H9 (cell line): Measurements from ENCODE around the gene SUFU. TPM values are rescaled to one million over a fixed set of nuclear protein-coding genes. Genes with fewer than 3 reads are reported as not detected.

Experiments used
- DNase-seq: peaks from one replicate; pipeline ENCODE4 v3.0.0-alpha.2; 2017
- H2AFZ ChIP-seq: one replicate; pipeline ENCODE4 v1.6.1; 2013; ENCODE audit warnings: mild to moderate bottlenecking, low read length, control low read depth, moderate library complexity
- H2AK5ac ChIP-seq: 2 replicates; pipeline ENCODE4 v1.6.1; 2013; ENCODE audit warnings: low read length, control low read depth, mixed read lengths; ENCODE audit not compliant: insufficient read length
- H2BK120ac ChIP-seq: one replicate; pipeline ENCODE4 v1.6.1; 2013; ENCODE audit warnings: low read depth, mild to moderate bottlenecking, low read length, control low read depth, inconsistent platforms; ENCODE audit not compliant: poor library complexity, severe bottlenecking
- H2BK12ac ChIP-seq: 2 replicates; pipeline ENCODE4 v1.6.1; 2013; ENCODE audit warnings: low read length, control low read depth, mixed read lengths, low read depth; ENCODE audit not compliant: insufficient read length
- H2BK15ac ChIP-seq: 2 replicates; pipeline ENCODE4 v1.6.1; 2013; ENCODE audit warnings: low read depth, low read length, control low read depth
- H2BK20ac ChIP-seq: one replicate; pipeline ENCODE4 v1.6.1; 2013; ENCODE audit warnings: low read depth, mild to moderate bottlenecking, low read length, control low read depth, inconsistent platforms; ENCODE audit not compliant: poor library complexity, severe bottlenecking
- H2BK5ac ChIP-seq: 2 replicates; pipeline ENCODE4 v1.6.1; 2013; ENCODE audit warnings: low read length, control low read depth, mixed read lengths; ENCODE audit not compliant: insufficient read length
- H3K14ac ChIP-seq: 2 replicates; pipeline ENCODE4 v1.6.1; 2013; ENCODE audit warnings: low read length, control low read depth; ENCODE audit not compliant: insufficient read depth
- H3K18ac ChIP-seq: 2 replicates; pipeline ENCODE4 v1.6.1; 2013; ENCODE audit warnings: low read depth, mild to moderate bottlenecking, mixed read lengths, low read length, control low read depth; ENCODE audit not compliant: insufficient read length
- H3K23ac ChIP-seq: 2 replicates; pipeline ENCODE4 v1.6.1; 2013; ENCODE audit warnings: low read length, control low read depth, mixed read lengths, low read depth; ENCODE audit not compliant: insufficient read length
- H3K23me2 ChIP-seq: 2 replicates; pipeline ENCODE4 v1.6.1; 2013; ENCODE audit warnings: low read depth, mild to moderate bottlenecking, mixed read lengths, low read length, control low read depth; ENCODE audit not compliant: insufficient read length, poor library complexity, severe bottlenecking
- H3K27ac ChIP-seq: 2 replicates; pipeline ENCODE4 v1.5.1; 2013; ENCODE audit warnings: low read length, control low read depth, mixed read lengths, low read depth; ENCODE audit not compliant: insufficient read length
- H3K27me3 ChIP-seq: 2 replicates; pipeline ENCODE4 v1.6.1; 2013; ENCODE audit warnings: low read length, control low read depth, inconsistent platforms; ENCODE audit not compliant: insufficient read depth
- H3K4ac ChIP-seq: 2 replicates; pipeline ENCODE4 v1.6.1; 2013; ENCODE audit warnings: low read depth, mild to moderate bottlenecking, control low read depth, inconsistent platforms, low read length, moderate library complexity
- H3K4me1 ChIP-seq: 2 replicates; pipeline ENCODE4 v1.6.1; 2013; ENCODE audit warnings: low read length, control low read depth, inconsistent platforms; ENCODE audit not compliant: insufficient read depth
- H3K4me2 ChIP-seq: 2 replicates; pipeline ENCODE4 v1.6.1; 2013; ENCODE audit warnings: low read length, control low read depth, mixed read lengths; ENCODE audit not compliant: insufficient read length, insufficient read depth
- H3K56ac ChIP-seq: 2 replicates; pipeline ENCODE4 v1.6.1; 2013; ENCODE audit warnings: low read depth, mild to moderate bottlenecking, mixed read lengths, low read length, control low read depth; ENCODE audit not compliant: insufficient read length
- H3K79me1 ChIP-seq: 2 replicates; pipeline ENCODE4 v1.6.1; 2013; ENCODE audit warnings: low read depth, mild to moderate bottlenecking, moderate library complexity, low read length, control low read depth, inconsistent platforms; ENCODE audit not compliant: insufficient read depth, poor library complexity, severe bottlenecking
- H3K79me2 ChIP-seq: 2 replicates; pipeline ENCODE4 v1.6.1; 2013; ENCODE audit warnings: low read length, control low read depth, inconsistent platforms; ENCODE audit not compliant: insufficient read depth
- H3K9ac ChIP-seq: 2 replicates; pipeline ENCODE4 v1.6.1; 2013; ENCODE audit warnings: low read length, control low read depth, mixed read lengths; ENCODE audit not compliant: insufficient read length; ENCODE audit errors: extremely low read depth
- H3K9me3 ChIP-seq: one replicate; pipeline ENCODE4 v1.6.1; 2013; ENCODE audit warnings: low read depth, low read length, inconsistent platforms; ENCODE audit not compliant: control insufficient read depth
- H3T11ph ChIP-seq: one replicate; pipeline ENCODE4 v1.6.1; 2013; ENCODE audit warnings: mild to moderate bottlenecking, low read length, control low read depth, inconsistent platforms
- H4K20me1 ChIP-seq: one replicate; pipeline ENCODE4 v1.6.1; 2013; ENCODE audit not compliant: control insufficient read depth, insufficient read length, insufficient read depth
- H4K5ac ChIP-seq: 2 replicates; pipeline ENCODE4 v1.6.1; 2013; ENCODE audit warnings: low read depth, mild to moderate bottlenecking, mixed read lengths, low read length, control low read depth; ENCODE audit not compliant: insufficient read length
- H4K8ac ChIP-seq: replicated peaks from 2 replicates; pipeline ENCODE4 v1.6.1; 2013; ENCODE audit warnings: low read length, control low read depth, mixed read lengths, low read depth; ENCODE audit not compliant: insufficient read length
- H4K91ac ChIP-seq: 2 replicates; pipeline ENCODE4 v1.6.1; 2013; ENCODE audit warnings: low read depth, mild to moderate bottlenecking, moderate library complexity, mixed read lengths, low read length, control low read depth; ENCODE audit not compliant: insufficient read length
- H3K27ac Mint-ChIP-seq, 3 experiments: 2 replicates in 2 of 3; 3 replicates in 1 of 3; pipeline ENCODE4 v1.8.0; 2020 to 2021; ENCODE audit warnings: mixed read lengths in 3 of 3, mild to moderate bottlenecking in 1 of 3, moderate library complexity in 1 of 3
- H3K27me3 Mint-ChIP-seq: 2 replicates; pipeline ENCODE4 v1.8.0; 2021; ENCODE audit warnings: low read depth, mild to moderate bottlenecking, moderate library complexity, mixed read lengths
- H3K36me3 Mint-ChIP-seq, 3 experiments: 2 replicates in 2 of 3; 3 replicates in 1 of 3; pipeline ENCODE4 v1.8.0; 2020 to 2021; ENCODE audit warnings: low read depth in 3 of 3, mixed read lengths in 3 of 3; ENCODE audit not compliant: insufficient read depth in 1 of 3
- H3K4me1 Mint-ChIP-seq, 2 experiments: 2 replicates each; pipeline ENCODE4 v1.8.0; 2020; ENCODE audit warnings: mixed read lengths in 2 of 2
- H3K4me3 Mint-ChIP-seq, 2 experiments: 2 replicates in 1 of 2; 3 replicates in 1 of 2; pipeline ENCODE4 v1.8.0; 2020 to 2021; ENCODE audit warnings: mild to moderate bottlenecking in 2 of 2, mixed read lengths in 2 of 2, moderate library complexity in 1 of 2
- H3K9me3 Mint-ChIP-seq, 2 experiments: 2 replicates in 1 of 2; 3 replicates in 1 of 2; pipeline ENCODE4 v1.8.0; 2020; ENCODE audit warnings: mild to moderate bottlenecking in 2 of 2, mixed read lengths in 2 of 2, moderate library complexity in 1 of 2
- CTCF ChIP-seq: fragments of 200-600 bp; sonication (generic); conservative IDR thresholded peaks from 3 replicates; pipeline ENCODE4 v1.8.0; 2021; ENCODE audit warnings: antibody characterized with exemption, mild to moderate bottlenecking
- WGBS: extraction: QIAGEN DNeasy Blood & Tissue Kit; methylation state at CpG from one replicate; pipeline ENCODE4 v1.1.7; 2013; ENCODE audit warnings: missing lambda C conversion rate, low lambda C conversion rate, mixed read lengths; ENCODE audit not compliant: insufficient read length; ENCODE audit errors: extremely low coverage; 5-methylcytosine and 5-hydroxymethylcytosine counted together
- total RNA-seq: library from RNA; stranded (reverse); gene quantifications from 2 replicates; pipeline ENCODE4 v1.2.1, GENCODE V29; 2021

Gene SUFU
- total RNA-seq, 1 experiment from 2014 or later = 9.5 TPM

GRCh38 chr10:102550636-102551210, 47.0 kb downstream of the SUFU start:
- Histone ChIP-seq H4K20me1 (no peaks in the 10 kb centered on the region), H3K4me1 (no peaks in the 10 kb centered on the region), H2AK5ac (no peak overlapping the region), H4K91ac (no peak overlapping the region), H3T11ph (no peak overlapping the region), H4K5ac (no peak overlapping the region), H3K4ac (no peak overlapping the region), H3K56ac (no peak overlapping the region), H3K23ac (no peak overlapping the region), H2BK15ac (no peak overlapping the region), H3K4me2 (no peak overlapping the region), H2BK12ac (no peak overlapping the region), H3K14ac (no peak overlapping the region), H3K79me1 (no peaks in the 10 kb centered on the region), H3K27me3 (no peaks in the 10 kb centered on the region), H3K27ac (no peak overlapping the region), H3K18ac (no peak overlapping the region), H3K79me2 (no peaks in the 10 kb centered on the region), H3K23me2 (no peaks in the 10 kb centered on the region), H3K9me3 (no peaks in the 10 kb centered on the region), H3K9ac (no peak overlapping the region), H4K8ac (no peak overlapping the region), H2BK120ac (no peak overlapping the region), H2BK5ac (no peak overlapping the region), H2AFZ (no peak overlapping the region), H2BK20ac (no peak overlapping the region)
- H3K4me1 Mint-ChIP-seq = no peaks in the 10 kb centered on the region
- DNase-seq = no peak
- H3K4me3 Mint-ChIP-seq = no peak overlapping the region
- peaks cover 5 to 17% (median 13%) of the 10 kb centered on the region in 3 experiments for H3K36me3 Mint-ChIP-seq
- no peaks in the 10 kb centered on the region for H3K9me3 Mint-ChIP-seq
- H3K27me3 Mint-ChIP-seq = no peaks in the 10 kb centered on the region; the same call in 1 of the 2 replicates
- H3K27ac Mint-ChIP-seq = no peak overlapping the region
- TF ChIP-seq CTCF = no peak
- WGBS = no CpG with 5 or more reads among the region's 9 CpGs
